ENCODE measurements around the gene INPP4B.

- TF ChIP-seq CBX3 (IDR thresholded peaks at IDR 0.05; ENCODE audit: low read depth) (no peak), RAD21 (IDR thresholded peaks at IDR 0.05; ENCODE audit: low read depth) (no peak), CTCF (IDR thresholded peaks at IDR 0.05 in 2 of 3, conservative IDR thresholded peaks at IDR 0.05 in 1 of 3; ENCODE audit: borderline replicate concordance in 1 of 3, insufficient read depth in 1 of 3, low read depth in 2 of 3, low read length in 2 of 3) (no peak), EGR1 (IDR thresholded peaks at IDR 0.05; ENCODE audit: low read depth) (no peak), POLR2A (IDR thresholded peaks at IDR 0.05; ENCODE audit: borderline replicate concordance, extremely low read depth, insufficient read depth, insufficient read length) (no peak), FOSL1 (IDR thresholded peaks at IDR 0.05; ENCODE audit: low read depth) (no peak), ZFX (IDR thresholded peaks at IDR 0.05) (no peak), EZH2 (IDR thresholded peaks at IDR 0.05) (no peak)
These were observed 676.9 kb downstream of the INPP4B start for GRCh38 chr4:142169216-142169615.
